DOHH2 (cell line): ENCODE measurements around the gene NRROS.

ENCODE experiments used
- H3F3A ChIP-seq: fragments of 200-600 bp; sonication (generic), shearing (Covaris generic); 2 replicates; pipeline ENCODE4 v1.6.0; 2016; ENCODE audit warnings: antibody characterized with exemption, mild to moderate bottlenecking; ENCODE audit not compliant: control insufficient read depth, insufficient read depth
- H3K27ac ChIP-seq: fragments of 200-600 bp; sonication (generic); 2 replicates; pipeline ENCODE4 v1.5.1; 2014; ENCODE audit warnings: low read depth, mild to moderate bottlenecking, low read length, moderate library complexity
- H3K27me3 ChIP-seq: fragments of 200-600 bp; sonication (generic); 2 replicates; pipeline ENCODE4 v1.6.1; 2014; ENCODE audit warnings: mild to moderate bottlenecking, low read length, mixed read lengths; ENCODE audit not compliant: control insufficient read depth
- H3K36me3 ChIP-seq: fragments of 200-600 bp; sonication (generic); 2 replicates; pipeline ENCODE4 v1.6.1; 2014; ENCODE audit warnings: mild to moderate bottlenecking, low read length, moderate library complexity, mixed read lengths; ENCODE audit not compliant: control insufficient read depth
- H3K4me1 ChIP-seq: fragments of 200-600 bp; sonication (generic); 2 replicates; pipeline ENCODE4 v1.6.1; 2014; ENCODE audit warnings: mild to moderate bottlenecking, low read length, mixed read lengths; ENCODE audit not compliant: control insufficient read depth
- H3K4me2 ChIP-seq: fragments of 200-600 bp; sonication (generic); 2 replicates; pipeline ENCODE4 v1.6.0; 2014; ENCODE audit warnings: mild to moderate bottlenecking, low read length, moderate library complexity
- H3K4me3 ChIP-seq: fragments of 200-600 bp; sonication (generic); 2 replicates; pipeline ENCODE4 v1.5.1; 2014; ENCODE audit warnings: mild to moderate bottlenecking, low read length, mixed read lengths
- H3K79me2 ChIP-seq: fragments of 200-600 bp; sonication (generic); 2 replicates; pipeline ENCODE4 v1.6.1; 2014; ENCODE audit warnings: mild to moderate bottlenecking, low read length, mixed read lengths; ENCODE audit not compliant: control insufficient read depth
- H3K9me2 ChIP-seq: fragments of 200-600 bp; sonication (generic); replicated peaks from 2 replicates; pipeline ENCODE4 v1.6.1; 2014; ENCODE audit warnings: mild to moderate bottlenecking, low read length, mixed read lengths; ENCODE audit not compliant: control insufficient read depth
- H3K9me3 ChIP-seq: fragments of 200-600 bp; sonication (generic); 2 replicates; pipeline ENCODE4 v1.6.1; 2014; ENCODE audit warnings: antibody characterized with exemption, low read length, mixed read lengths; ENCODE audit not compliant: control insufficient read depth, insufficient read depth
- H4K20me1 ChIP-seq: fragments of 200-600 bp; sonication (generic); 2 replicates; pipeline ENCODE4 v1.6.0; 2014; ENCODE audit warnings: low read depth, mild to moderate bottlenecking, antibody characterized with exemption, low read length, moderate library complexity; ENCODE audit not compliant: control insufficient read depth, insufficient read depth
- CTCF ChIP-seq: fragments of 200-600 bp; sonication (generic); IDR thresholded peaks from one replicate; pipeline ENCODE4 v1.5.1; 2014; ENCODE audit warnings: antibody characterized with exemption, mild to moderate bottlenecking, low read depth, low read length; ENCODE audit not compliant: poor library complexity, severe bottlenecking
- EZH2phosphoT487 ChIP-seq: fragments of 200-600 bp; sonication (generic); IDR thresholded peaks from 2 replicates; pipeline ENCODE4 v1.6.1; 2017; ENCODE audit warnings: borderline replicate concordance, mild to moderate bottlenecking, antibody characterized with exemption, low read length, moderate library complexity, mixed read lengths

Gene NRROS

GRCh38 chr3:196603683-196604082, 35.8 kb upstream of the NRROS start:
- Histone ChIP-seq H3K9me2 (no peaks in the 10 kb centered on the region), H3K27me3 (no peaks in the 10 kb centered on the region), H3K4me2 (peak overlapping the region; percentile 61; the same call in 1 of the 2 replicates), H3K4me3 (no peak overlapping the region), H3F3A (no peaks in the 10 kb centered on the region), H3K79me2 (no peaks in the 10 kb centered on the region), H3K36me3 (no peaks in the 10 kb centered on the region), H4K20me1 (no peaks in the 10 kb centered on the region), H3K27ac (no peak overlapping the region), H3K9me3 (no peaks in the 10 kb centered on the region), H3K4me1 (peaks cover 19% of the 10 kb centered on the region)
- TF ChIP-seq CTCF, result no peak
- no peak for TF ChIP-seq EZH2phosphoT487

GRCh38 chr3:196604548-196604947, 34.9 kb upstream of the NRROS start:
- Histone ChIP-seq H3K4me3 (peak overlapping the region; percentile 24; the same call in 1 of the 2 replicates), H3K4me1 (peaks cover 28% of the 10 kb centered on the region), H3F3A (no peaks in the 10 kb centered on the region), H3K36me3 (no peaks in the 10 kb centered on the region), H3K9me2 (no peaks in the 10 kb centered on the region), H3K4me2 (peak overlapping the region; percentile 61), H3K27ac (peak overlapping the region; percentile 49; the same call in 1 of the 2 replicates), H4K20me1 (no peaks in the 10 kb centered on the region), H3K79me2 (no peaks in the 10 kb centered on the region), H3K9me3 (no peaks in the 10 kb centered on the region), H3K27me3 (no peaks in the 10 kb centered on the region)
- TF ChIP-seq EZH2phosphoT487 (no peak), CTCF (peak; percentile 21)

- H4K20me1 ChIP-seq, result no peaks in the 10 kb centered on the region
- H3K4me1 ChIP-seq, result peaks cover 31% of the 10 kb centered on the region
These were observed 30.8 kb upstream of the NRROS start for GRCh38 chr3:196608693-196609092.

More at GRCh38 chr3:196608693-196609092, 30.8 kb upstream of the NRROS start:
- H3K9me3 ChIP-seq, result no peaks in the 10 kb centered on the region
- no peaks in the 10 kb centered on the region for H3F3A ChIP-seq
- no peak overlapping the region for H3K27ac ChIP-seq
- H3K4me3 ChIP-seq, result no peak overlapping the region
- no peaks in the 10 kb centered on the region for H3K36me3 ChIP-seq
- H3K79me2 ChIP-seq, result no peaks in the 10 kb centered on the region
- H3K4me2 ChIP-seq, result no peak overlapping the region; the same call in 1 of the 2 replicates
- no peak for TF ChIP-seq CTCF
- TF ChIP-seq EZH2phosphoT487, result no peak
- no peaks in the 10 kb centered on the region for H3K9me2 ChIP-seq
- H3K27me3 ChIP-seq, result no peaks in the 10 kb centered on the region
